ENCODE measurements around the gene TNFAIP8L2.

GRCh38 chr1:151193304-151193703 is 36.9 kb downstream of the TNFAIP8L2 start:
- TF ChIP-seq, protein P1, sequence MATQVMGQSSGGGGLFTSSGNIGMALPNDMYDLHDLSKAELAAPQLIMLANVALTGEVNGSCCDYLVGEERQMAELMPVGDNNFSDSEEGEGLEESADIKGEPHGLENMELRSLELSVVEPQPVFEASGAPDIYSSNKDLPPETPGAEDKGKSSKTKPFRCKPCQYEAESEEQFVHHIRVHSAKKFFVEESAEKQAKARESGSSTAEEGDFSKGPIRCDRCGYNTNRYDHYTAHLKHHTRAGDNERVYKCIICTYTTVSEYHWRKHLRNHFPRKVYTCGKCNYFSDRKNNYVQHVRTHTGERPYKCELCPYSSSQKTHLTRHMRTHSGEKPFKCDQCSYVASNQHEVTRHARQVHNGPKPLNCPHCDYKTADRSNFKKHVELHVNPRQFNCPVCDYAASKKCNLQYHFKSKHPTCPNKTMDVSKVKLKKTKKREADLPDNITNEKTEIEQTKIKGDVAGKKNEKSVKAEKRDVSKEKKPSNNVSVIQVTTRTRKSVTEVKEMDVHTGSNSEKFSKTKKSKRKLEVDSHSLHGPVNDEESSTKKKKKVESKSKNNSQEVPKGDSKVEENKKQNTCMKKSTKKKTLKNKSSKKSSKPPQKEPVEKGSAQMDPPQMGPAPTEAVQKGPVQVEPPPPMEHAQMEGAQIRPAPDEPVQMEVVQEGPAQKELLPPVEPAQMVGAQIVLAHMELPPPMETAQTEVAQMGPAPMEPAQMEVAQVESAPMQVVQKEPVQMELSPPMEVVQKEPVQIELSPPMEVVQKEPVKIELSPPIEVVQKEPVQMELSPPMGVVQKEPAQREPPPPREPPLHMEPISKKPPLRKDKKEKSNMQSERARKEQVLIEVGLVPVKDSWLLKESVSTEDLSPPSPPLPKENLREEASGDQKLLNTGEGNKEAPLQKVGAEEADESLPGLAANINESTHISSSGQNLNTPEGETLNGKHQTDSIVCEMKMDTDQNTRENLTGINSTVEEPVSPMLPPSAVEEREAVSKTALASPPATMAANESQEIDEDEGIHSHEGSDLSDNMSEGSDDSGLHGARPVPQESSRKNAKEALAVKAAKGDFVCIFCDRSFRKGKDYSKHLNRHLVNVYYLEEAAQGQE (IDR thresholded peaks at IDR 0.05; ENCODE audit: low read depth), result no peak
- TF ChIP-seq CEBPB (IDR thresholded peaks at IDR 0.05) (no peak), TAF1 (IDR thresholded peaks at IDR 0.05; ENCODE audit: low read depth) (no peak), TCF12 (IDR thresholded peaks at IDR 0.05; ENCODE audit: low read depth) (no peak)
- TF ChIP-seq, protein P2, sequence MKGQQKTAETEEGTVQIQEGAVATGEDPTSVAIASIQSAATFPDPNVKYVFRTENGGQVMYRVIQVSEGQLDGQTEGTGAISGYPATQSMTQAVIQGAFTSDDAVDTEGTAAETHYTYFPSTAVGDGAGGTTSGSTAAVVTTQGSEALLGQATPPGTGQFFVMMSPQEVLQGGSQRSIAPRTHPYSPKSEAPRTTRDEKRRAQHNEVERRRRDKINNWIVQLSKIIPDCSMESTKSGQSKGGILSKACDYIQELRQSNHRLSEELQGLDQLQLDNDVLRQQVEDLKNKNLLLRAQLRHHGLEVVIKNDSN (IDR thresholded peaks at IDR 0.05), result no peak
